HG03342 (cell line): ENCODE measurements around the gene BAIAP2.
"Not testable (repeated sequence)": the region's sequence is repeated elsewhere in the genome, so short reads cannot be mapped to it uniquely, and the experiment has no call there.

Experiments used
- ATAC-seq: cut with Tn5 transposase; IDR thresholded peaks from one replicate; pipeline ENCODE4 v1.9.1; 2021; ENCODE audit warnings: mild to moderate bottlenecking, moderate library complexity; ENCODE audit not compliant: unreplicated experiment

The BAIAP2 gene

GRCh38 chr17:81135505-81136278, 100.7 kb downstream of the BAIAP2 start:
- no peak for ATAC-seq

- no peak for ATAC-seq
Measured at GRCh38 chr17:81136366-81136765, 101.4 kb downstream of the BAIAP2 start.

- no peak for ATAC-seq
Measured at GRCh38 chr17:81137248-81137647, 102.3 kb downstream of the BAIAP2 start.

GRCh38 chr17:81138083-81138482, 103.1 kb downstream of the BAIAP2 start:
- ATAC-seq: no peak

GRCh38 chr17:81138500-81138899, 103.5 kb downstream of the BAIAP2 start:
- ATAC-seq: no peak

GRCh38 chr17:81139428-81139827, 104.5 kb downstream of the BAIAP2 start:
- ATAC-seq: no peak

- no peak for ATAC-seq
Measured at GRCh38 chr17:81140018-81140417, 105.1 kb downstream of the BAIAP2 start.

GRCh38 chr17:81140695-81141094, 105.7 kb downstream of the BAIAP2 start:
- no peak for ATAC-seq

GRCh38 chr17:81142301-81143199, 107.6 kb downstream of the BAIAP2 start:
- ATAC-seq: no peak

- no peak for ATAC-seq
Measured at GRCh38 chr17:81143200-81143527, 108.2 kb downstream of the BAIAP2 start.

- ATAC-seq: no peak
Measured at GRCh38 chr17:81143717-81144422, 108.9 kb downstream of the BAIAP2 start.

GRCh38 chr17:81144423-81144781, 109.5 kb downstream of the BAIAP2 start:
- no peak for ATAC-seq

GRCh38 chr17:81146208-81146607, 111.3 kb downstream of the BAIAP2 start:
- not testable (repeated sequence) for ATAC-seq

- no peak for ATAC-seq
Measured at GRCh38 chr17:81147701-81148100, 112.8 kb downstream of the BAIAP2 start.

- ATAC-seq: no peak
Measured at GRCh38 chr17:81148571-81148970, 113.6 kb downstream of the BAIAP2 start.

GRCh38 chr17:81148986-81149533, 114.1 kb downstream of the BAIAP2 start:
- ATAC-seq: no peak

GRCh38 chr17:81150377-81151077, 115.6 kb downstream of the BAIAP2 start:
- no peak for ATAC-seq

GRCh38 chr17:81151278-81151677, 116.3 kb downstream of the BAIAP2 start:
- no peak for ATAC-seq

GRCh38 chr17:81152288-81152828, 117.4 kb downstream of the BAIAP2 start:
- ATAC-seq: no peak

- ATAC-seq: no peak
Measured at GRCh38 chr17:81153340-81153803, 118.4 kb downstream of the BAIAP2 start.
